Amniotic epithelial cell (primary cell): ENCODE data around the gene EPS15.
A peak's percentile ranks its signal among the peaks of the same experiment; 100 is the strongest.

ENCODE experiments used
- DNase-seq: peaks from one replicate; pipeline ENCODE4 v3.0.0-alpha.2; 2010; ENCODE audit warnings: low read depth

The EPS15 gene

GRCh38 chr1:51331206-51332100 is 187.6 kb downstream of the EPS15 start:
- no peak for DNase-seq

GRCh38 chr1:51330331-51331201 is 188.5 kb downstream of the EPS15 start, which contains the start of gene TTC39A:
Gene TTC39A (minus strand): TSS chr1:51330562. CDS start chr1:51330477, 85 bp downstream.
- DNase-seq = no peak

- no peak for DNase-seq
Observed at GRCh38 chr1:51329443-51330325, 189.4 kb downstream of the EPS15 start.

GRCh38 chr1:51328926-51329325 is 190.1 kb downstream of the EPS15 start:
- DNase-seq = no peak

- no peak for DNase-seq
Observed at GRCh38 chr1:51328279-51328678, 190.8 kb downstream of the EPS15 start.

GRCh38 chr1:51327386-51327785 is 191.7 kb downstream of the EPS15 start:
- peak; percentile 59 for DNase-seq

GRCh38 chr1:51326839-51327238 is 192.2 kb downstream of the EPS15 start:
- no peak for DNase-seq

GRCh38 chr1:51325878-51326755 is 192.9 kb downstream of the EPS15 start:
- DNase-seq = peak; percentile 40

- DNase-seq = no peak
Observed at GRCh38 chr1:51325391-51325790, 193.7 kb downstream of the EPS15 start.

- DNase-seq = peak; percentile 60
Observed at GRCh38 chr1:51325011-51325385, 194.1 kb downstream of the EPS15 start.

GRCh38 chr1:51324251-51325010 is 194.6 kb downstream of the EPS15 start:
- no peak for DNase-seq

GRCh38 chr1:51323778-51324177 is 195.3 kb downstream of the EPS15 start:
- no peak for DNase-seq

GRCh38 chr1:51322417-51323101 is 196.5 kb downstream of the EPS15 start:
- no peak for DNase-seq

GRCh38 chr1:51321924-51322280 is 197.2 kb downstream of the EPS15 start:
- DNase-seq = no peak

GRCh38 chr1:51320967-51321923 is 197.8 kb downstream of the EPS15 start:
- DNase-seq = no peak

GRCh38 chr1:51317798-51318197 is 201.3 kb downstream of the EPS15 start:
- DNase-seq = no peak

- DNase-seq = no peak
Observed at GRCh38 chr1:51316846-51317120, 202.3 kb downstream of the EPS15 start.

GRCh38 chr1:51316113-51316845 is 202.8 kb downstream of the EPS15 start:
- DNase-seq = no peak
